Colon (tissue), 2 donors: ENCODE measurements around the gene WDFY4.

ENCODE experiments used
- FAIRE-seq: peaks from 2 replicates; lab custom pipeline; 2012; peaks lifted over from hg19 to GRCh38; lab: Jason Lieb, UNC
- donor health status: control.
- donor health status: control.

WDFY4 gene

DNA sequence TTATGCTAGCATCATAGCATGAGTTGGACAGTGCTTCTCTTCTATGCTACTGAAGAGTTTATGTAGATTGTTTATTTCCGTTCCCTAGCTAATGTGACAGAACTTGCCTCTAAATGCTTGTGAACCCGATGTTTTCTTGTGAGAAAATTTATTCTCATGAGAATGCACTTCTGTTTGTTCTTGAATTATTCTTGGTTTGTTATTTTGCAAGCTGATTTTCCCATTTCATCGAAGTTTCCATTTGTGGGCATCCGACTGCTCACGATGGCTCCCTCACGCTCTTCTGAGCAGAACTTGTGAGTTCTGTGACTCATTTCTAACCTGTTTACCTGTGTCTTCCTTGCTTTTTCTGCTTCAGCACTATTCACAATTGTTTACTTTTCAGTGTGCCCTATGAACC lies 59.9 kb downstream of the WDFY4 start:
- FAIRE-seq = no peak

GRCh38 chr10:48745662-48746245 lies 61.1 kb downstream of the WDFY4 start:
- FAIRE-seq = no peak

DNA sequence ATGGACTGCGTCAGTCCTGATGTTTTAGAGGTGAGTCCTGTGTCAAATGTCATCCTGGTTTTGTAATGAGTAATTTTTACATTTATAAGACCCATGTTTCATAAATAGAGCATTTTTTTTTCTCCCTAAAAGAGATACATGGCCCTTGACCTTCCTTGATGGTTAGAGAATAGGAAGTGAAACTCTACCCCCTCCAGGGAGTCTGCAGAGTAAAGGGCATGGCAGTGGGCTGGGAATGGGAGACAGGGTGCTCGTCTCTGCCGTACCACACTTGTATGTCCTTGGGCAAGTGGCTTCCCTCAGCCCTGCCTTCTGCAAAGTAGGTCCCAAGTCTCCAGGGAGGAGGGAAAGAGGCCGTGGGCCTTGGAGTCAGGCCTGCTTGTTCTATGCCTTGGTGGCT lies 63.9 kb downstream of the WDFY4 start:
- FAIRE-seq = no peak

DNA sequence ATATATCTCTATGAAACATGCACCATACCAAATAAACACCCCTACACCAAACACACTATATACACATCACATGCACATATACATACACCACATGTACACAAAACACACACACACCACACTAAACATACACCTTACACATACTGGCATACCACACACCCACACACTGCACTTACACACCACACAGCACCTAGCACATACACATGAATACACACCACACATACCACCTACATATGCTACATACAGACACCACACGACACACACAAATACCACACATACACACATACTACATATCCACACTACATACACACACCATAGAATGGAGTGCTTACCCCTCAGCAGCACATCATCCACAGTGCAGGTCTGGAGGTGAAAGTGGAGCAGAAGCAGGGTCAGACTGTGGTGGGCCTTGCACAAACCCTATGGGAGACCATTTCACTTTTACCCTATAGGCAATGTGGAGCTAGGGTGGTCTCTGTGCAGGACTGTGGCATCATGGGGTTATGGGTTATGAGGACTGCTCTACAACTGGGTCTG lies 64.6 kb downstream of the WDFY4 start:
- FAIRE-seq = no peak

GRCh38 chr10:48750019-48750418 lies 65.3 kb downstream of the WDFY4 start:
- FAIRE-seq = no peak

DNA sequence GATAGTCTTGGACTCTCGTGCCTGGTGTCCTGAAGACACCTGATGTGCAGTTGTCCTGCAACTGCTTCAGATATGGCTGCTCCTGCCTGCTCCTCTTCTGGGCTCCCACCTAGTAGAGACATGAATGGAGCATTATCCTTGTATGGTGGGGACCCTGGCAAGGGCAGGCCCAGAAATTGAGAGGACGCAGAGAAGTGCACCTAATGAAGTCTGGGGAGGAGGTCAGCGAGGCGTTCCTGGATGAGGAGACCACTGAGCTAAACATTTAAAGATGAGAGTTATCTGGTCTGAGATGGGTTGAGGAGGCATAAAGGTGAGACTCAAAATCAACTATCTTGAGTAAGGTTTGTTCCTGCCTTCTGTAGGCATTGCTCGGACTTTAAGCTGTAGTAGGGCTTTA lies 66.3 kb downstream of the WDFY4 start:
- no peak for FAIRE-seq

DNA sequence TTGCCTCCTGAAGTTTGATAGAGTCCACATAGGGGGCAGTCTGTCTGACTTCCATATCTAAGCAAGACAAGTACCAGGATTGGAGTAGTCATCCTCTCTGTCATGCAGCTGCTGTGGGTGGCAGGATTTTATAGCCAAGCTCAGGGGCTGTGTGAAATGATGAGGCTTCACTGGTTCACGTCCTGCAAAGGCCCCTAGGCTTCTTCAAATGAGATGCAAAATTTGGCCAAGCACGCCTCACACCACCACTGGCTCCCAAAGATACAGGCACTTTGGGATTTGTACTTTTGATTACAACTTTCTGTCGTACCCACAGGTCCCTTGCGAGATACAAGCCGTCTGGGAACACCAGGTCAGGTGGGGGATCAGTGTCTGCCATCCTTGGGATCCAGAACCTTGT lies 67.1 kb downstream of the WDFY4 start:
- no peak for FAIRE-seq

- no peak for FAIRE-seq
These were observed 73.7 kb downstream of the WDFY4 start for GRCh38 chr10:48758411-48758810.

DNA sequence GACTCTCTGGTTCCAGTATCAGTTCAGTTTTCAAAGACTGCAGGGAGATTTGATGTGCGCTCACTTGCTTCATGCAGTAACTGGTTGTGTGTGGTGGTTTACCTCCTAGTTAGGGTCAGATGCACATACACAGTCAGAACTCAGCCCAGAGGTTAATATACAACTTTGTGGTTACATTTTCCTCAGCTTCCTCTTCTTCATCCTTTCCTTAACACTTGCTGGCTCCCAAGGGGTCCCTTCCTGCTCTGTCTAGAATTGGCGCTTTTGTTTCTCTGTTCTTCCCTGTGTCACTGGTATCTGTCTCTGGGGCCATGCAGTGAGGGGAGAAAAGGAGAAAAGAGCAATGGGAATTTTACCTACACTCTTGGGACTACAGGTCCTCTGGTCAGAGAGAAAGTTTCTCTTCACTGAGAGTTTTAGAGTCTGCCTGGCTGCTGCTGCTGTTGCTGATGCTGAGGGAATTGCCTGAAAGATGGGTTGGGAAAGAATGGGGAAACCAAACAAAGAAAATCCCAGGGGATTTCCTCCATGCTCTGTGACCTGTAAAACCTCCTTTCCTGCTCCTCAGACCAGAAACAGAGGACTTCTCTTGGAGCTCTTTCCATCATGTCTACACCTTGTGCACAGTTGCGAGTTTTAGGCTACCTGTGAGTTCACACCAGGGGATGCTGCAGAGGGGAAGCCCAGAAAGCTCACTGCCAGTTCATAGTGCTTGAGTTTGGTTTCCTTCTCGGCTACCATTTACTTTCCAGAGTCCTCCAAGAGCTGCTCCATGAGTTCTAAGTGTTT lies 74.6 kb downstream of the WDFY4 start:
- FAIRE-seq = no peak

DNA sequence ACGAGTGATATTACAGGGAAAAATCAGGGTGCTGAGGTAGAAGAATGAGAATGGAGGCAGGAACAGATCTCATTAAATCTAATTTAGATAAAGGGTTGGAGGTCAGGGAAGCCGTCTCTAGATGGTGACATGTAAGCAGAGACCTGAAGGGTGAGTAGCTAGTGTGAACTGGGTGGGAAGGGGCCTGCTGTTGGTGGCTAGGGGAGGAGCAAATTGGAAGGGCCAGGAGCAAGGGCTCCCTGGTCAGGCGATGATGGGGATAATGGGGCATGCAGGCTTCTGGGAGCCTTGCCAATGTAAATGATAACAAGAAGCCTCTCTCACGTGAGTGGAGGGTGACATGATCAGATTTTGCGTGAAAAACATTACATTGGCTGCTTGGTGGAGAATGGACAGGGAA lies 76.3 kb downstream of the WDFY4 start:
- no peak for FAIRE-seq

DNA sequence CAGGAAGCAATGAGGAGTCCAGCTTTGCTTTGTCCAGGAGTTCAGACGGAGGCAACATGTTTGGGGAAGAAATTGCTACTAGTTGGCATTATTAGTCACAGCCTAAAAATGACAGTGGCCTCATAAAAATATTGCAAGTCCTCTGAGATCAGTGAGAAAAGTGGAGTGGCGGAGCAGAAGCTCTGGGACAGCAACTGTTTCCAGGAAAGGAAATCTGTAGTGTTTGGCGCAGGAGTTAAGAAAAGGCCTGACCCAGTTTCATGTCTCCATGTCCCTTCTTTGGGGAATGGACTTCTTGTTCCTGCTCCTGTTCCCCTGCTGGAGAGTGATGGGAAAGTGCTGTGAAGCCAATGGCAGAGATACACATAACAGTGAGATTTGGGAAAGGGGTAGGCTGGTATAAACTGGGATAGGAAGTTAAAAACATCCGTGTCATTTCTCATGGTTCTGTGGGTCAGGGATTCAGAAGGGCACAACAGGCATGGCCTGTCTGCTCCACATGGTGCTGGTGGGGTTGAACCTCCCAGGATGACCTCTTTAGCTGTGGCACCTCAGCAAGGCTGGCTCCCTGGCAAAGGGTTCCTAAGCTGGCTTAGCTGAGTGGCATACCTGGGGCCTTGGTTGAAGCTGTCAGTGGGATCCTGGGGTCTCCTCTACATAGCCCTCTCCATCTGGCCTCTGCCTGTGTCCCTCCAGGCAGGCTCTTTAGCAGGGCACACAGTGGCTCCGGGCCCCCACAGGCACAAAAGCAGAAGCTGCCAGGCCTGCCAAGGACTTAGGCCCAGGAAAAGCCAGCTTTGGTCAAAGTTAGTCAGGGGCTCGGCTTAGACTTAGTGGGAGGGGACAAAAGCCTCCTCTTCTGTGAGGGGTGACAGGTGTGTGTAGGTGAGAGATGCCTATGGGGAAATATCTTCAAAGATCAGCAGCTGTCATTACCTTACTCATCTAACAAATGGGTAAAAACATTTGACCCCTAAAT lies 77.7 kb downstream of the WDFY4 start:
- FAIRE-seq = no peak

- no peak for FAIRE-seq
These were observed 78.8 kb downstream of the WDFY4 start for GRCh38 chr10:48763403-48763965.

GRCh38 chr10:48764486-48764885 lies 79.8 kb downstream of the WDFY4 start:
- no peak for FAIRE-seq

- FAIRE-seq = no peak
These were observed 80.4 kb downstream of the WDFY4 start for GRCh38 chr10:48765039-48765438.

DNA sequence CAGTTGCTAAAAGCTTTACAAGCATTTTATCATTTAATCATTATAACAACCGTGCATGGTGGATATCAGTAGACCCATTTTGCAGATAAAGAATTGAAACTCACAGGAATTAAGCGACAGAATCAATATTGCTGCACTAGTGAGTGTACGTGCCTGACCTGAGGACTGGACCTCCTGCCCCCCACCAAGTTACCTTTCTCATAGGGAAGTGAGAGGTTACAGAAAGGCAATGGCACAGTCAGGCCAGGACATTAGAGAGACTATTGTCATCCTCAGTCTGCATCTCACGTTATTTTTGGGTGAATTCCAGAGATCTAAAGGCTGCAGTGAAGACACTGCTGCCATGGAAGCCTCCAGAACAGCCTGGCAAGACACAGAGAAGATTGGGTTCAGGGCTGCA lies 80.9 kb downstream of the WDFY4 start:
- FAIRE-seq = no peak

- no peak for FAIRE-seq
These were observed 82.9 kb downstream of the WDFY4 start for GRCh38 chr10:48767373-48768143.

DNA sequence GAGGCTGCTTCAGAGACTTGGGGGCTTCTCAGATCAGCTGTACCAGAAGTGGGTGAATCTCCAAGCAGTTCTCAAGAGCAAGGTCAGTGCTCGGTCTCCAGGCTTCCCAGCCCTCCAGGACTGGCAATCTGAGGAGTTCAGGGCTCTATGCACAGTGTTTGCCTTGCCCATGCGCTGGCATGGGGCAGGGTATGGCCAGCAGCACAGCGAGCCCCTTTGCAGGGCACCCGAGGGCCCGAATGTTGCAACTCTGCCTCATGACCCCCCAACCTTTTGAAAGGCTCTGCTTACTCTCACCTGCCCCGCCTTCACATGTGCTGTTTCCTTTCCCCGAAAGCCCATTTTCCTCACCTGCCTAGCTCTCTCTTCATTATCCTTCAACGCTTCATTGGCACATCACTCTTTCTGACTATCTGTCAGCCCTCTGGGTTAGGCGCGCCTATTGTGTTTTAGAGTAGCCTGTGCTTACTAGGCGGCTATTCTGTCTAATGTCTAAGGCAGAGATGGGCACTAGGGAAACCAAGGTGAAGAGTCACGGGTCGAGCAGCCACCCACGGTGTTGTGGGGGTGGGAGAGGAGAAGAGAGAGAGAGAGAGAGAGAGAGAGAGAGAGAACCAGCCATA lies 83.6 kb downstream of the WDFY4 start:
- no peak for FAIRE-seq

- no peak for FAIRE-seq
These were observed 84.3 kb downstream of the WDFY4 start for GRCh38 chr10:48768926-48769325.

DNA sequence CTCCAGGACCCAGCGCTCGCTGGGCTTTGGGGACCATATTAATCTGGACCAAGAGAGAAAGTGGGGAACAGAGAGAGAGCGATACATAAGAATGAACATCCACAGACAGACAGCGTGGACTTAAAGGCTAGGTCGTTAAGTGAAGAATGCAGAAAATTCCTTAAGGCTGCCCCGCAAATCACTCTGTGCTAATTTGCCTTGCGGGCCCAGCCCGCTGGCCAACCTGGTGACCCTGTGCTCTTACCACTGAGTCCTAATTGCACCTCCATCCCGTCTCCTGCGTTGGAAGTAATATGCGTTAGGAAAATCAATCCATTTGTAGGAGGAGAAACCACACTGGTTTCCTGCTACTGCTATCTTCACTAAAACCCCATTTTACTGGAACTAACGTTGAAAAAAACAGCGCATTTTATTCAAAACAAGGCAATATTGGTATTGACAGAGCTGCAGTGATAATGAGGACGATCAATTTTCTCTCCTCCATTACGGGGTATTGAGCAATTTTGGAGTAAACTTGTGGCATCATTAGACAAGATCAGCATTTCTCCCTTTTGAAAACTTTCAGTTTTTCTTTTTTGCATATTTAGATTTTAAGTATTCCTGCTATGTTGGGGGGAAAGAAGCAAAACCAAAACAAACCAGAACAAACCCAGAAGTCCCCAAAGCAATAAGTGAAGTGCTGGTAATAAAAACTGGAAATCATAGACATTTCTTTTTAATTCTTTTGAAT lies 85.2 kb downstream of the WDFY4 start:
- FAIRE-seq = no peak

DNA sequence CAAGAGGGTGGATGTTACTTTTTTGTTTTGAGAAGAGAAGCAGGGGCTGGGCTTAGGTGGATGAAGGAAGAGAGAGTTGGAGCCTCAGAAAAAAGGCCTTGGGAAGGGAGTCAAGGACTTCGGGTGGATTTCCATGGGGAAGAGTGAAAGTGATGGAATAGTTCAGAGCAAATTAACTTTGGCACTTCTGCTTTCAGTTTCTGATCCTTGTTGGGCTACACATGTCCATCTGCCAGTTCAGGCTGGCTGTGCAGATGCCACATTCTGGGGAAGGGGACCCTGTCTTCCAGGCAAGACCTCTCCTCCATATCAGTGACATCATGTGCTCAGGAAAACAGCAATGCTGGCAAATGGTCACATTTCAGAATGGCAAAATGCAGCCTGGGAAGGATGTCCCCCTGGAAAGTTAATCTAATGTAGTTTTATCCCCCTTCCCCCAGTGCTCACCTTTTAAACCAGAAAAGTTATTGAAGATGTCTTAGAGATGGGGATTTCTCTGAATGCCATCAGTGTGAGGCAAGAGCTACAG lies 86.0 kb downstream of the WDFY4 start:
- FAIRE-seq = no peak
